HEK293 (cell line): ENCODE data around the gene COPG1.

Experiments
- ZNF138 ChIP-seq: fragments of 450-650 bp; formaldehyde crosslinking; IDR thresholded peaks from 2 replicates; pipeline ENCODE4 v1.5.1; 2016; ENCODE audit warnings: missing biosample characterization, missing genetic modification characterization, borderline replicate concordance
- ZNF184 ChIP-seq: fragments of 450-650 bp; IDR thresholded peaks from 2 replicates; pipeline ENCODE4 v1.5.1; 2018; ENCODE audit warnings: missing biosample characterization, mild to moderate bottlenecking, missing genetic modification characterization
- ZNF2 ChIP-seq: fragments of 450-650 bp; formaldehyde crosslinking; IDR thresholded peaks from 2 replicates; pipeline ENCODE4 v1.5.1; 2016; ENCODE audit warnings: missing biosample characterization, missing genetic modification characterization
- ZNF549 ChIP-seq: fragments of 450-650 bp; IDR thresholded peaks from 2 replicates; pipeline ENCODE4 v1.5.1; 2018; ENCODE audit warnings: missing biosample characterization, missing genetic modification characterization, mild to moderate bottlenecking, inconsistent platforms, moderate library complexity
- ZNF777 ChIP-seq: fragments of 450-650 bp; formaldehyde crosslinking; IDR thresholded peaks from 2 replicates; pipeline ENCODE4 v1.5.1; 2017; ENCODE audit warnings: missing biosample characterization, missing genetic modification characterization, borderline replicate concordance
- TF ChIP-seq, protein P1 (sequence below): fragments of 450-650 bp; formaldehyde crosslinking; IDR thresholded peaks from 2 replicates; pipeline ENCODE4 v1.5.1; 2016; ENCODE audit warnings: missing biosample characterization, missing genetic modification characterization

DNA sequence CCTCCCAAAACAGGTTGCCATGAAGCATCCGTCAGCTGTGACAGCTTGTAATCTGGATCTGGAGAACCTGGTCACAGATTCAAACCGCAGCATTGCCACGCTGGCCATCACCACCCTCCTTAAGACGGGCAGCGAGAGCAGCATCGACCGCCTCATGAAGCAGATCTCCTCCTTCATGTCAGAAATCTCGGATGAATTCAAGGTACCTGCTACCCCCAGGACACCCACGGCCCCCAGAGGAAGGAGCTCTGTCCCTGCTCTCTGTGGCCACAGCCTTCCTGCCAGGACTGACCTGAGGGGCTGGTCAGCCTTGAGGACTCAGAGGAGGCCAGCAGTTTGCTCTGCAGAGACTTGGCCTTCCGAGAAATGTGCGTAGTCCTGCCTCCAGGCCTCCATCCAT is 11.2 kb downstream of the COPG1 start:
- TF ChIP-seq ZNF2 (tag by site-specific recombination) (no peak), ZNF184 (tag by site-specific recombination) (no peak), ZNF138 (no peak), ZNF549 (no peak), ZNF777 (no peak)
- TF ChIP-seq, protein P1, sequence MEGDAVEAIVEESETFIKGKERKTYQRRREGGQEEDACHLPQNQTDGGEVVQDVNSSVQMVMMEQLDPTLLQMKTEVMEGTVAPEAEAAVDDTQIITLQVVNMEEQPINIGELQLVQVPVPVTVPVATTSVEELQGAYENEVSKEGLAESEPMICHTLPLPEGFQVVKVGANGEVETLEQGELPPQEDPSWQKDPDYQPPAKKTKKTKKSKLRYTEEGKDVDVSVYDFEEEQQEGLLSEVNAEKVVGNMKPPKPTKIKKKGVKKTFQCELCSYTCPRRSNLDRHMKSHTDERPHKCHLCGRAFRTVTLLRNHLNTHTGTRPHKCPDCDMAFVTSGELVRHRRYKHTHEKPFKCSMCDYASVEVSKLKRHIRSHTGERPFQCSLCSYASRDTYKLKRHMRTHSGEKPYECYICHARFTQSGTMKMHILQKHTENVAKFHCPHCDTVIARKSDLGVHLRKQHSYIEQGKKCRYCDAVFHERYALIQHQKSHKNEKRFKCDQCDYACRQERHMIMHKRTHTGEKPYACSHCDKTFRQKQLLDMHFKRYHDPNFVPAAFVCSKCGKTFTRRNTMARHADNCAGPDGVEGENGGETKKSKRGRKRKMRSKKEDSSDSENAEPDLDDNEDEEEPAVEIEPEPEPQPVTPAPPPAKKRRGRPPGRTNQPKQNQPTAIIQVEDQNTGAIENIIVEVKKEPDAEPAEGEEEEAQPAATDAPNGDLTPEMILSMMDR, result no peak
